Endothelial cell of umbilical vein (primary cell): Measurements from ENCODE around the gene C16orf78. TPM values are rescaled to one million over a fixed set of nuclear protein-coding genes. Genes with fewer than 3 reads are reported as not detected.

Source experiments
- BruUV-seq: library from RNA; stranded (reverse); fragments of 400-500 nt; replicated peaks from 2 replicates; lab custom pipeline; 2021; lab: Mats Ljungman, UMichigan
- CTCF ChIA-PET: fragments of 300-600, 350-600 bp; sonication (Branson Sonifier 250); formaldehyde crosslinking; loops from one replicate; lab custom pipeline; 2021; ENCODE audit warnings: antibody characterized with exemption, inconsistent platforms; lab: Charles Lee
- POLR2A ChIA-PET: fragments of 300-600, 350-600 bp; sonication (Branson Sonifier 250); formaldehyde crosslinking; loops from one replicate; lab custom pipeline; 2021; ENCODE audit warnings: antibody characterized with exemption, inconsistent platforms; lab: Charles Lee
- DNase-seq: peaks from one replicate; pipeline ENCODE4 v3.0.0-alpha.2; 2011; ENCODE audit warnings: low read depth, low spot score
- FAIRE-seq: peaks from 2 replicates; lab custom pipeline; 2011; peaks lifted over from hg19 to GRCh38; lab: Jason Lieb, UNC
- H2AFZ ChIP-seq: 2 replicates; pipeline ENCODE4 v1.6.0; 2012; ENCODE audit warnings: low read depth, low read length, control low read depth, inconsistent platforms
- H3K27ac ChIP-seq: 2 replicates; pipeline ENCODE4 v1.5.1; 2011; ENCODE audit warnings: low read depth, mild to moderate bottlenecking, control low read depth, low read length, moderate library complexity; ENCODE audit not compliant: insufficient read depth
- H3K27me3 ChIP-seq, 2 experiments: 2 replicates each; pipeline versions ENCODE4 v1.6.0 to v1.6.1; 2011; ENCODE audit warnings: low read length in 2 of 2, mixed read lengths in 1 of 2; ENCODE audit not compliant: control insufficient read depth in 2 of 2, insufficient read depth in 2 of 2
- H3K36me3 ChIP-seq, 2 experiments: 2 replicates in 1 of 2; 3 replicates in 1 of 2; pipeline ENCODE4 v1.5.1; 2011; ENCODE audit warnings: low read length in 2 of 2, mild to moderate bottlenecking in 1 of 2, moderate library complexity in 1 of 2; ENCODE audit not compliant: control insufficient read depth in 2 of 2, insufficient read depth in 2 of 2; ENCODE audit errors: extremely low read depth in 1 of 2
- H3K4me1 ChIP-seq: 3 replicates; pipeline ENCODE4 v1.5.1; 2011; ENCODE audit warnings: mild to moderate bottlenecking, low read length; ENCODE audit not compliant: control insufficient read depth, insufficient read depth; ENCODE audit errors: extremely low read depth
- H3K4me2 ChIP-seq: 2 replicates; pipeline ENCODE4 v1.6.1; 2011; ENCODE audit warnings: low read length, control low read depth, mixed read lengths; ENCODE audit not compliant: insufficient read depth
- H3K4me3 ChIP-seq, 3 experiments: fragments of 200-600 bp in 1 of 3; sonication (generic), shearing (Covaris generic) in 1 of 3; replicated peaks in 1 of 3; 2 replicates each; pipeline ENCODE4 v1.5.1; 2011 to 2016; ENCODE audit warnings: control low read depth in 3 of 3, low read length in 3 of 3, mild to moderate bottlenecking in 2 of 3, inconsistent platforms in 1 of 3, low read depth in 1 of 3, moderate library complexity in 1 of 3; ENCODE audit not compliant: insufficient read depth in 1 of 3
- H3K79me2 ChIP-seq: 2 replicates; pipeline ENCODE4 v1.6.0; 2012; ENCODE audit warnings: low read length, inconsistent platforms; ENCODE audit not compliant: control insufficient read depth, insufficient read depth
- H3K9ac ChIP-seq: replicated peaks from 2 replicates; pipeline ENCODE3; 2011; ENCODE audit warnings: low read length, control low read depth; ENCODE audit not compliant: insufficient read depth; ENCODE audit errors: extremely low read depth
- H3K9me1 ChIP-seq: replicated peaks from 3 replicates; pipeline ENCODE4 v1.6.0; 2011; ENCODE audit warnings: mild to moderate bottlenecking, low read length; ENCODE audit not compliant: control insufficient read depth, insufficient read depth; ENCODE audit errors: extremely low read depth
- H3K9me3 ChIP-seq: replicated peaks from 2 replicates; pipeline ENCODE4 v1.5.1; 2012; ENCODE audit warnings: low read length, inconsistent platforms; ENCODE audit not compliant: control insufficient read depth, insufficient read depth
- H4K20me1 ChIP-seq: replicated peaks from 2 replicates; pipeline ENCODE3; 2011; ENCODE audit warnings: mild to moderate bottlenecking, low read length; ENCODE audit not compliant: control insufficient read depth, insufficient read depth; ENCODE audit errors: extremely low read depth
- CTCF ChIP-seq, 2 donors: IDR thresholded peaks; 1 replicate in 1 of 2; 2 replicates in 1 of 2; pipeline ENCODE4 v1.5.1; 2011; ENCODE audit warnings: low read length in 2 of 2, mild to moderate bottlenecking in 2 of 2, moderate library complexity in 2 of 2, control low read depth in 1 of 2, inconsistent platforms in 1 of 2, low read depth in 1 of 2; ENCODE audit not compliant: insufficient read depth in 1 of 2; ENCODE audit errors: extremely low read depth in 1 of 2
- EZH2 ChIP-seq: IDR thresholded peaks from 2 replicates; pipeline ENCODE4 v1.6.1; 2012; ENCODE audit warnings: borderline replicate concordance, low read depth, mild to moderate bottlenecking, moderate library complexity, low read length, inconsistent platforms; ENCODE audit not compliant: severe bottlenecking
- FOS ChIP-seq: IDR thresholded peaks from 2 replicates; pipeline ENCODE4 v1.6.1; 2011; ENCODE audit warnings: mild to moderate bottlenecking, low read length, moderate library complexity, borderline replicate concordance; ENCODE audit not compliant: insufficient read depth
- GATA2 ChIP-seq: IDR thresholded peaks from 2 replicates; pipeline ENCODE4 v1.7.0; 2011; ENCODE audit warnings: low read depth, mild to moderate bottlenecking, moderate library complexity, mixed read lengths, low read length; ENCODE audit not compliant: insufficient read length, insufficient read depth
- JUN ChIP-seq: IDR thresholded peaks from 2 replicates; pipeline ENCODE4 v1.6.1; 2011; ENCODE audit warnings: borderline replicate concordance, low read depth; ENCODE audit not compliant: insufficient read length, insufficient read depth
- MAX ChIP-seq: IDR thresholded peaks from 2 replicates; pipeline ENCODE4 v1.6.1; 2011; ENCODE audit not compliant: insufficient read depth, insufficient read length
- MYC ChIP-seq: IDR thresholded peaks from one replicate; pipeline ENCODE4 v1.6.1; 2011; ENCODE audit warnings: mild to moderate bottlenecking, low read depth, low read length
- POLR2A ChIP-seq: IDR thresholded peaks from 2 replicates; pipeline ENCODE4 v1.6.1; 2012; ENCODE audit warnings: low read depth, mild to moderate bottlenecking, control low read depth, low read length
- POLR2AphosphoS5 ChIP-seq: IDR thresholded peaks from 2 replicates; pipeline ENCODE4 v1.6.1; 2012; ENCODE audit warnings: low read depth, mild to moderate bottlenecking, control low read depth, low read length, moderate library complexity; ENCODE audit not compliant: insufficient read depth
- dilution Hi-C: fragments of 300-500 bp; cut with MboI; formaldehyde crosslinking; loops from one replicate; pipeline ENCODE4 v1.15.0; 2019; ENCODE audit warnings: low sequenced_read_pairs; ENCODE audit not compliant: extremely low pct_ligation_motif_present
- intact Hi-C: fragments of 100-400 bp; cut with micrococcal nuclease; formaldehyde crosslinking; loops from one replicate; pipeline ENCODE4 v1.10.0; 2022
- polyA plus RNA-seq, 4 experiments: library from polyadenylated mRNA; depleted of rRNA in 3 of 4; stranded (reverse) in 3 of 4; unstranded in 1 of 4; fragments of >200 nt; gene quantifications; 2 replicates each; pipeline versions ENCODE4 v1.2.1 to v1.2.3, GENCODE V29; 2011 to 2012; ENCODE audit warnings: missing spikeins in 1 of 4
- total RNA-seq: library from RNA; stranded (reverse); gene quantifications from 2 replicates; pipeline ENCODE4 v1.2.3, GENCODE V29; 2021

Gene C16orf78
- total and polyA plus RNA-seq, 2 donors (not counting 3 experiments of a cell fraction or from before 2014, with no cell fraction given), result not detected

GRCh38 chr16:49434733-49435132 lies 61.1 kb downstream of the C16orf78 start:
- H4K20me1 ChIP-seq, result no peaks in the 10 kb centered on the region
- no peaks in the 10 kb centered on the region for H3K36me3 ChIP-seq
- no peak for TF ChIP-seq FOS
- no peak for TF ChIP-seq CTCF (IDR thresholded peaks at IDR 0.05; ENCODE audit: extremely low read depth in 1 of 2, insufficient read depth in 1 of 2, low read depth in 1 of 2, low read length in 2 of 2)
- TF ChIP-seq MYC, result no peak
- TF ChIP-seq POLR2A, result no peak
- TF ChIP-seq EZH2, result no peak
- no peak for TF ChIP-seq JUN
- no peak for TF ChIP-seq GATA2
- no peak for TF ChIP-seq POLR2AphosphoS5
- no peak for TF ChIP-seq MAX
- no peak overlapping the region for H3K9ac ChIP-seq
- H3K4me2 ChIP-seq, result no peak overlapping the region
- H3K9me3 ChIP-seq, result no peaks in the 10 kb centered on the region
- no peak overlapping the region for H2AFZ ChIP-seq
- intact Hi-C loops, result no loop called here
- H3K4me1 ChIP-seq, result no peaks in the 10 kb centered on the region
- POLR2A ChIA-PET, result no interaction called here
- H3K79me2 ChIP-seq, result no peaks in the 10 kb centered on the region
- DNase-seq (no peak), FAIRE-seq (no peak)
- dilution Hi-C loops, result no loop called here
- H3K4me3 ChIP-seq, result no peak overlapping the region
- no TSS peak for BruUV-seq
- CTCF ChIA-PET, result no interaction called here
- H3K27ac ChIP-seq, result no peak overlapping the region
- H3K27me3 ChIP-seq, result no peaks in the 10 kb centered on the region
- H3K9me1 ChIP-seq, result no peaks in the 10 kb centered on the region
